ENCODE measurements around the gene CACNA1D. TPM values are rescaled to one million over a fixed set of nuclear protein-coding genes. Genes with fewer than 3 reads are reported as not detected.
"Not testable (repeated sequence)": the region's sequence is repeated elsewhere in the genome, so short reads cannot be mapped to it uniquely, and the experiment has no call there.

The CACNA1D gene
- total RNA-seq, 8 experiments from 2014 or later, result 1.2 to 15.3 (median 5.9) TPM

DNA sequence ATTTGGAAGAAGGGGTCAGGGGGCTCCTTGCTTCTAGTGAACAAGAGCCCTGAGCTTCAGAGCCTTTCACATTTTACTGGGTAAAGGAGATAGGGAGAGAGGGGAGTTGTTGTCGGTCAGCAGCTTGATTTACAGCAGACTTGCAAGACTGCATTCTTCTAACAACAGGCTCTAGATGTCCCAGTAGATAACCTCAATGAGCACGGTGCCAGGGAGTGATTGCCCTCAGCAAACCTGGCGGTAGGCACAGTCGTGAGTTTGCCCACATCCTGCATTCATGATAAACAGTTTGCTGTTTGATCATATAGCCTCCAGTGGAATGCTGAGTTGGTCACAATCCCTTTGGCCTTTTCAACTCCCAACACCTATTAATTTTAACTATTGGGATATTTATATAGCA is 170.4 kb downstream of the CACNA1D start:
- WGBS, 10 experiments, result 29 to 100% (median 85%) methylated on average over 1 to 3 of the region's 4 CpGs; no CpG with 5 or more reads in 2 of the 10 experiments
- ATAC-seq (replicated peaks in 6 of 8); H3K27ac ChIP-seq; H3K4me1 ChIP-seq (replicated peaks in 1 of 2); H3K4me3 ChIP-seq; in situ Hi-C loops (cut with MboI; ENCODE audit: low pct_unique_long_range_greater_than_20kb in 2 of 9, low sequenced_read_pairs in 9 of 9, unreplicated experiment in 9 of 9): not testable (repeated sequence)

DNA sequence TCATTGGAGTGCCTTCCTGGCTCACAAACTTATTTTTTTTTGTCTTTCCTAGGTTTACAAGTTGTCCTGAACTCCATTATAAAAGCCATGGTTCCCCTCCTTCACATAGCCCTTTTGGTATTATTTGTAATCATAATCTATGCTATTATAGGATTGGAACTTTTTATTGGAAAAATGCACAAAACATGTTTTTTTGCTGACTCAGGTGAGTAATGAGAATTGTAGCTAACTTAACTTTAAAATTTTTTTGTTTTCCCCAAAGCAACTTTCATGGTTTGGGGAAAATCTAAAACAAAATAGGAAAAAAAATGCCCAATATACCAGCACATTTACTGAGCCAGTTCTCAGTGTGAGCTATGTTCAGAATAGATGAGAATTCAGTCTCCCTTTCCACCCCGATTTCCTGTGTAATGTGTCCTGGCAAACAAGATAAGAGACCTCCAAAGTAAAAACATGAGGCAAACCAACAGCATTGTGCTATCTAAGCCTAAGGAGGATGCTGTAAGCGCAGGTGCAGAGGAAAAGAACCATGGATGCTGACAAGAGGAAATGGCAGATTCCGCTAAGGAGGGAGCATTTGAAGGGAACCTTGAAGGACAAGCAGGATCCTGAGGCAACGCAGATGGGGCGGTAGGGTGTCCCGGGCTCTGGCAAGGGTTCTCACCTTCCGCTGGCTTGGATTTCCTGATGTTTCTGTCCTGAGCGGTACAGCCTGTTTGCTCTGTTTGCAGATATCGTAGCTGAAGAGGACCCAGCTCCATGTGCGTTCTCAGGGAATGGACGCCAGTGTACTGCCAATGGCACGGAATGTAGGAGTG is 171.4 kb downstream of the CACNA1D start:
- H3K4me3 ChIP-seq, result no peak overlapping the region
- H3K4me1 ChIP-seq (replicated peaks in 1 of 2), result no peaks in the 10 kb centered on the region
- in situ Hi-C loops (cut with MboI; ENCODE audit: low pct_unique_long_range_greater_than_20kb in 2 of 9, low sequenced_read_pairs in 9 of 9, unreplicated experiment in 9 of 9), result no loop called here
- no peak overlapping the region for H3K27ac ChIP-seq
- 50 to 100% (median 83%) methylated on average over 1 to 10 of the region's 12 CpGs; no CpG with 5 or more reads in 1 of the 10 experiments for WGBS, 10 experiments
- no peak for ATAC-seq (replicated peaks in 6 of 8)

DNA sequence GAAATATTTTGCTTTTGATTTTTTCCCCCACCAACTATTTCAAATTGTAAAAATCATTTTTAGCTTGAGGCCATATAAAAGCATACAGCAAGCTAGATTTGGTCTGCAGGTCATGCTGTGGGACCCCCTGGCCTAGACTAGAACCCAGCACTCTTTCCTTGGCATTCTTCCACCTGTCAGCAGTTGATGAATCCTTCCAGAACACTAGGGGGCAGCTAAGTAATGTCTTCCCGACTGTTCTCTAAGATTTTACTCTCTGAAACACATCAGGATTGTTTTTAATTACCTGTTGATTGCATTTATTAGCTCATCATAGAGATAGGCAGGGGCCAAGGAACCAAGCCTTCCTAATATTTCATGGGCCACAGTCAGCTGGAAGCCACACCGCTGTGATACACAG is 174.5 kb downstream of the CACNA1D start:
- 0 to 80% (median 38%) methylated on average over 1 to 2 of the region's 2 CpGs; no CpG with 5 or more reads in 5 of the 10 experiments for whole genome bisulfite sequencing, 10 experiments
- ATAC-seq (replicated peaks in 6 of 8), result peak in 1 of 8 experiments; percentile 20
- Histone ChIP-seq H3K4me3 (no peak overlapping the region), H3K4me1 (replicated peaks in 1 of 2) (no peaks in the 10 kb centered on the region), H3K27ac (no peak overlapping the region)
- in situ Hi-C loops (cut with MboI; ENCODE audit: low pct_unique_long_range_greater_than_20kb in 2 of 9, low sequenced_read_pairs in 9 of 9, unreplicated experiment in 9 of 9), result no loop called here

DNA sequence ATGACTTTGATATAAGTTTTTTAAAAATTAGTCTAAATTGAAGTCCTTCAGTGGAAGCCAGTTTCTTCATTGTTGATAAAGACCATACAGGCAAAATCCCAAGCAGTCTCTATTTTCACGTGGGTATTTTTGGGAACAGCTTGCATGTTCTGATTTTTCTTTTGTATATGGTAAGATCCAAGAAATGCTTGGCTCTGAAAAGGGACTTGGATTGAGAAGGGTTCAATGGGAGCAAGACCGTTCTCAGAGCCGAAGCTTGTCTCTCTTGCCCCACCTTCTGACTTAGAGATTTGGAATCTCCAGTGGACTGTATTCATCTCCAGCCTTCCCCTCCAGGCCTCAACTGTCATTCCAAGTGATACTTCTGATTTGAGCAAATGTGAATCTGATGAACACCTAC is 176.3 kb downstream of the CACNA1D start:
- no peaks in the 10 kb centered on the region for H3K4me1 ChIP-seq (replicated peaks in 1 of 2)
- no peak overlapping the region for H3K27ac ChIP-seq
- 19 to 100% (median 77%) methylated on average over 1 to 3 of the region's 3 CpGs; no CpG with 5 or more reads in 3 of the 10 experiments for WGBS, 10 experiments
- no peak overlapping the region for H3K4me3 ChIP-seq
- in situ Hi-C loops (cut with MboI; ENCODE audit: low pct_unique_long_range_greater_than_20kb in 2 of 9, low sequenced_read_pairs in 9 of 9, unreplicated experiment in 9 of 9), result no loop called here
- ATAC-seq (replicated peaks in 6 of 8), result no peak

DNA sequence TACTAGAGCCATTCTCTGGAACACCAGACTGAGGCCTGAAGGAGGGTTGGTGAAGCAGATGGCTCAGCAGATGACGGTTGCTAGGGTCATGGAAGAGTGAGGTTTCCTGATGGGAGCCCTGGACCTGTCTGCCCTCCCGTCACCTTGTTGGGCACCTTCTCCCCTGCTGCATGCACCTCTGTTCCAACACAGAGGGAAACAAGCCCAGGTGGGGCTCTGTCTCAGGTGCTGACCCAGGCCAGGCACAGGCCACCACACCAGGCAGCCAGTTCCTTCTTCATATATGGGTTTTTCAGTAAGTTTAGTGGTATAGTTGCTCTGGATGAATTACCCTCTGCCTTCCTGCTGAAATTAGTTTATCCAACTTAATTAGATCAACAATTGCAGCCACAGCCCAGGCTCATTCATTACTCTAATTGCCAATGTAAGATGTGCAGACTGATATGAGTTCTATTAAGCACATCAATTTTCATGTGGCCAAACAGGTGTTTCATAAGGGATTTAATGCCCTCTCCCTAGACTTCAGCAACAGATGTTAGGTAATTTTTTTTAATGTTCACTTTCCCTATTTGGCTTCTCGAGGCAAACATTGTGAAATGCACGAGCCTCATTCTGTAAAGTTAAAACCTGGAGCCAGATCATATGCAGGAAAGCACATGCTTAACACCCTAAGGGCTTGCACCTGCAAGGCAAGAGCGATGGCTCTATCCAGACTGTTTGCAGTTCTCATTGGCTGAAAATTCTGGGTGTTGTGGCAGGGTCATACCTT is 177.0 kb downstream of the CACNA1D start:
- Histone ChIP-seq H3K27ac (no peak overlapping the region), H3K4me3 (no peak overlapping the region), H3K4me1 (replicated peaks in 1 of 2) (no peaks in the 10 kb centered on the region)
- peak in 1 of 8 experiments; percentile 48 for ATAC-seq (replicated peaks in 6 of 8)
- in situ Hi-C loops (cut with MboI; ENCODE audit: low pct_unique_long_range_greater_than_20kb in 2 of 9, low sequenced_read_pairs in 9 of 9, unreplicated experiment in 9 of 9), result no loop called here
- 13 to 100% (median 83%) methylated on average over 1 to 5 of the region's 5 CpGs for WGBS, 10 experiments

DNA sequence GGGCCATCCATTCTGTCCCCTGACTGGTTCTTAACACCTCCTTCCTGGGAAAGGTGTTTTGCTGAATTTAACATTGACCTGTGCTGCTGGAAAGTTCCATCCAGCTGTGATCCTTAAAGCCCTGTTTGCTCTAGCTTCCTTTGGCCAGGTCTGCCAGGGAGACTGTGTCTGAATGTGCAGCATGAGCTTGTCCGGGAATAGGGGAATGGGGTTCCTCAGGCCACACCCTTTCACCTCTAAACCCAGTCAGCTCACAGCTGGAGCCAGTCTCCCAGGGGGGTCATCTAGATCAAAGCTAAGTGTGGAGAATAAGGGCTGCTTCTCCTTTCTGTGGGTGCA is 177.5 kb downstream of the CACNA1D start:
- in situ Hi-C loops (cut with MboI; ENCODE audit: low pct_unique_long_range_greater_than_20kb in 2 of 9, low sequenced_read_pairs in 9 of 9, unreplicated experiment in 9 of 9), result no loop called here
- ATAC-seq (replicated peaks in 6 of 8), result no peak
- Histone ChIP-seq H3K27ac (no peak overlapping the region), H3K4me1 (replicated peaks in 1 of 2) (no peaks in the 10 kb centered on the region), H3K4me3 (no peak overlapping the region)
- 50 to 83% methylated on average over 1 of the region's 1 CpG; no CpG with 5 or more reads in 8 of the 10 experiments for WGBS, 10 experiments

DNA sequence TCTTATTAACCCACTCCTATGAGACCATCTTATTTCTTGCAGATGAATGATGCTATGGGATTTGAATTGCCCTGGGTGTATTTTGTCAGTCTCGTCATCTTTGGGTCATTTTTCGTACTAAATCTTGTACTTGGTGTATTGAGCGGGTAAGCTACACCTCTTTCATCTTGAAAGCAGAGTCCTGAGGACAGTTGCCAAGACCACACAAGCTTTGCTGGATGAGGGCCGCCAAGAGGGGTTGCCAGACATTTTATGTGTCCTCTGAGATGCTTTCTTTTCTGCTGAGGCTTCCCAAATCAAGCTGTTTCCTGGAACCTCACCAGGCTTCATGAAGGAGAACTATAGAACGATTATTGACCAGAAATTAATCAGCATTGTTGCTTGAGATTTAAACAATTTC is 178.6 kb downstream of the CACNA1D start:
- Histone ChIP-seq H3K4me1 (replicated peaks in 1 of 2) (no peaks in the 10 kb centered on the region), H3K27ac (no peak overlapping the region), H3K4me3 (no peak overlapping the region)
- ATAC-seq (replicated peaks in 6 of 8), result no peak
- 0 to 100% (median 48%) methylated on average over 1 to 5 of the region's 5 CpGs; no CpG with 5 or more reads in 2 of the 10 experiments for WGBS, 10 experiments
- in situ Hi-C loops (cut with MboI; ENCODE audit: low pct_unique_long_range_greater_than_20kb in 2 of 9, low sequenced_read_pairs in 9 of 9, unreplicated experiment in 9 of 9), result no loop called here

- in situ Hi-C loops (cut with MboI; ENCODE audit: low pct_unique_long_range_greater_than_20kb in 2 of 9, low sequenced_read_pairs in 9 of 9, unreplicated experiment in 9 of 9), result no loop called here
- Histone ChIP-seq H3K4me3 (no peak overlapping the region), H3K4me1 (replicated peaks in 1 of 2) (no peaks in the 10 kb centered on the region), H3K27ac (no peak overlapping the region)
- ATAC-seq (replicated peaks in 6 of 8), result no peak
- WGBS, 10 experiments, result 12 to 90% (median 53%) methylated on average over 2 to 9 of the region's 10 CpGs; no CpG with 5 or more reads in 1 of the 10 experiments
These were observed 179.4 kb downstream of the CACNA1D start for GRCh38 chr3:53673722-53674350.

- in situ Hi-C loops (cut with MboI; ENCODE audit: low pct_unique_long_range_greater_than_20kb in 2 of 9, low sequenced_read_pairs in 9 of 9, unreplicated experiment in 9 of 9), result no loop called here
- no peaks in the 10 kb centered on the region for H3K4me1 ChIP-seq (replicated peaks in 1 of 2)
- 37 to 100% (median 40%) methylated on average over 1 to 6 of the region's 8 CpGs; no CpG with 5 or more reads in 7 of the 10 experiments for WGBS, 10 experiments
- H3K4me3 ChIP-seq, result no peak overlapping the region
- no peak overlapping the region for H3K27ac ChIP-seq
- no peak for ATAC-seq (replicated peaks in 6 of 8)
These were observed 180.2 kb downstream of the CACNA1D start for GRCh38 chr3:53674582-53674981.

- in situ Hi-C loops (cut with MboI; ENCODE audit: low pct_unique_long_range_greater_than_20kb in 2 of 9, low sequenced_read_pairs in 9 of 9, unreplicated experiment in 9 of 9), result no loop called here
- 30 to 92% (median 74%) methylated on average over 2 to 12 of the region's 15 CpGs; no CpG with 5 or more reads in 1 of the 10 experiments for WGBS, 10 experiments
- Histone ChIP-seq H3K27ac (no peak overlapping the region), H3K4me3 (no peak overlapping the region), H3K4me1 (replicated peaks in 1 of 2) (peaks cover 0 to 4% of the 10 kb centered on the region in 2 donors)
- ATAC-seq (replicated peaks in 6 of 8), result no peak
These were observed 180.7 kb downstream of the CACNA1D start for GRCh38 chr3:53675022-53675697.

GRCh38 chr3:53675942-53676341 is 181.5 kb downstream of the CACNA1D start:
- Histone ChIP-seq H3K4me3 (no peak overlapping the region), H3K4me1 (replicated peaks in 1 of 2) (peaks cover 0 to 7% of the 10 kb centered on the region in 2 donors), H3K27ac (no peak overlapping the region)
- 80 to 100% (median 95%) methylated on average over 1 to 4 of the region's 11 CpGs; no CpG with 5 or more reads in 6 of the 10 experiments for WGBS, 10 experiments
- in situ Hi-C loops (cut with MboI; ENCODE audit: low pct_unique_long_range_greater_than_20kb in 2 of 9, low sequenced_read_pairs in 9 of 9, unreplicated experiment in 9 of 9), result no loop called here
- ATAC-seq (replicated peaks in 6 of 8), result no peak

GRCh38 chr3:53677413-53677812 is 183.0 kb downstream of the CACNA1D start:
- no peak overlapping the region for H3K27ac ChIP-seq
- peaks cover 0 to 7% of the 10 kb centered on the region in 2 donors for H3K4me1 ChIP-seq (replicated peaks in 1 of 2)
- H3K4me3 ChIP-seq, result no peak overlapping the region
- 31 to 100% (median 80%) methylated on average over 1 to 3 of the region's 4 CpGs; no CpG with 5 or more reads in 3 of the 10 experiments for WGBS, 10 experiments
- in situ Hi-C loops (cut with MboI; ENCODE audit: low pct_unique_long_range_greater_than_20kb in 2 of 9, low sequenced_read_pairs in 9 of 9, unreplicated experiment in 9 of 9), result no loop called here
- peak in 1 of 8 experiments; percentile 51 for ATAC-seq (replicated peaks in 6 of 8)

All from motor neuron (in vitro differentiated cells).